ENCODE results near the gene TTLL6.
"Not testable (repeated sequence)": the region's sequence is repeated elsewhere in the genome, so short reads cannot be mapped to it uniquely, and the experiment has no call there.

Gene TTLL6

GRCh38 chr17:48725288-48726064 is 91.6 kb downstream of the TTLL6 start:
- DNase-seq (ENCODE audit: extremely low read depth in 1 of 2, low read depth in 1 of 2), result no peak

DNA sequence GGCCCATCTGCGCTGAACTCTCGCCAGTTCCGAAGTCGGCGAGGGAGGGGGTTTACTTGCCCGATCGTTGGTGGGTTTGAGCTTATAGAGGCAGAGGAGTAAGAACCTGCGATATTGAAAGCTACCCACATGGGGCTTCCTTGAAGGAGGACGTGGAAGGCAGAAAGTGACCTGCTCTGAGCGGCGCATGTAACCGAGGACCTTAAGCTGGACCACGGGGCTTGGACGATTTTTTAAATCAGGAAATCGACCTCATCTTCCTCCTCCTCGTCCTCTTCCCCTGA is 92.1 kb downstream of the TTLL6 start:
- no peak for DNase-seq (ENCODE audit: extremely low read depth in 1 of 2, low read depth in 1 of 2)

GRCh38 chr17:48724251-48725003 is 92.6 kb downstream of the TTLL6 start:
- DNase-seq (ENCODE audit: extremely low read depth in 1 of 2, low read depth in 1 of 2), result peak; percentile 23 to 69

- DNase-seq (ENCODE audit: extremely low read depth in 1 of 2, low read depth in 1 of 2), result no peak
Observed at GRCh38 chr17:48723423-48724250, 93.4 kb downstream of the TTLL6 start.

- DNase-seq (ENCODE audit: extremely low read depth in 1 of 2, low read depth in 1 of 2), result no peak
Observed at GRCh38 chr17:48722915-48723422, 94.1 kb downstream of the TTLL6 start, which contains the start of gene PRAC2. TSS of gene PRAC2 (plus strand) at chr17:48723185. CDS start at chr17:48724411, 1,226 bp downstream.

- no peak for DNase-seq (ENCODE audit: extremely low read depth in 1 of 2, low read depth in 1 of 2)
Observed at GRCh38 chr17:48722201-48722907, 94.7 kb downstream of the TTLL6 start, which contains the start of gene PRAC1. TSS of gene PRAC1 (minus strand) at chr17:48722518. CDS start at chr17:48722392, 126 bp downstream.

- DNase-seq (ENCODE audit: extremely low read depth in 1 of 2, low read depth in 1 of 2), result no peak
Observed at GRCh38 chr17:48721009-48721402, 96.0 kb downstream of the TTLL6 start.

GRCh38 chr17:48720266-48721008 is 96.6 kb downstream of the TTLL6 start:
- no peak for DNase-seq (ENCODE audit: extremely low read depth in 1 of 2, low read depth in 1 of 2)

- DNase-seq (ENCODE audit: extremely low read depth in 1 of 2, low read depth in 1 of 2), result no peak
Observed at GRCh38 chr17:48719642-48720265, 97.3 kb downstream of the TTLL6 start.

GRCh38 chr17:48718761-48719641 is 98.0 kb downstream of the TTLL6 start:
- DNase-seq (ENCODE audit: extremely low read depth in 1 of 2, low read depth in 1 of 2), result no peak

- DNase-seq (ENCODE audit: extremely low read depth in 1 of 2, low read depth in 1 of 2), result no peak
Observed at GRCh38 chr17:48718227-48718760, 98.7 kb downstream of the TTLL6 start.

- no peak for DNase-seq (ENCODE audit: extremely low read depth in 1 of 2, low read depth in 1 of 2)
Observed at GRCh38 chr17:48717367-48718226, 99.4 kb downstream of the TTLL6 start.

DNA sequence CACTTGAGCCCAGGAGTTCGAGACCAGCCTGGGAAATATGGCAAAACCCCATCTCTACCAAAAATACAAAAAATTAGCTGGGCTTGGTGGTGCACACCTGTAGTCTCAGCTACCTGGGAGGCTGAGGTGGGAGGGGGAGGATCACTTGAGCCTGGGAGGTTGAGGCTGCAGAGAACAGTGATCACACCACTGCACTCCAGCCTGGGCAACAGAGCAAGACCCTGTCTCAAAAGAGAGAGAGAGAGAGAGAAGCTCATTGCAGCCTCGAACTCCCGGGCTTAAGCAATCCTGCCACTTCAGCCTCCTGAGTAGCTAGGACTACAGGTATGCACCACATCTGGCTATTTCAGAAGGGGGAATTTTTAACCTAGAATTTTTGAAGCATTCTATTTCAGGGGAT is 100.5 kb downstream of the TTLL6 start:
- not testable (repeated sequence) for DNase-seq (ENCODE audit: extremely low read depth in 1 of 2, low read depth in 1 of 2)

GRCh38 chr17:48715496-48716399 is 101.3 kb downstream of the TTLL6 start:
- DNase-seq (ENCODE audit: extremely low read depth in 1 of 2, low read depth in 1 of 2), result no peak

Data from stimulated activated CD8-positive, alpha-beta memory T cell treated with anti-CD3 and anti-CD28 coated beads, Interleukin-7, amount 100 ng/mL, for 48 hours (primary cell).